Naive thymus-derived CD8-positive, alpha-beta T cell (primary cell): ENCODE data around the gene PHAF1. TPM values are rescaled to one million over a fixed set of nuclear protein-coding genes. Genes with fewer than 3 reads are reported as not detected.

Experiments used
- ATAC-seq, 2 donors: fragments of 150-1000 bp; cut with Tn5 transposase in 1 of 2; sonication (Bioruptor Pico), chemical (Tn5 transposase) in 1 of 2; 1 replicate in 1 of 2; 2 replicates in 1 of 2; pipeline ENCODE4 v1.10.0; 2021; ENCODE audit warnings: mild to moderate bottlenecking in 2 of 2, moderate library complexity in 2 of 2
- POLR2A ChIA-PET: fragments of 350-600 bp; sonication (Branson Sonifier 250); formaldehyde crosslinking; loops from one replicate; lab custom pipeline; 2021; ENCODE audit warnings: antibody characterized with exemption; lab: Charles Lee
- DNase-seq, 10 donors: peaks; one replicate each; pipeline versions ENCODE4 v3.0.0 to v3.0.0-alpha.2; 2020 to 2022
- H3K27ac Mint-ChIP-seq, 10 donors: one replicate each; pipeline ENCODE4 v1.8.0; 2020 to 2022; ENCODE audit warnings: mild to moderate bottlenecking in 10 of 10, mixed read lengths in 10 of 10, moderate library complexity in 4 of 10, inconsistent platforms in 1 of 10
- H3K27me3 Mint-ChIP-seq, 5 donors: one replicate each; pipeline ENCODE4 v1.8.0; 2021 to 2022; ENCODE audit warnings: mixed read lengths in 5 of 5
- H3K36me3 Mint-ChIP-seq, 3 donors: one replicate each; pipeline ENCODE4 v1.8.0; 2020 to 2022; ENCODE audit warnings: mixed read lengths in 3 of 3, mild to moderate bottlenecking in 2 of 3, inconsistent platforms in 1 of 3
- H3K4me1 Mint-ChIP-seq, 4 donors: one replicate each; pipeline ENCODE4 v1.8.0; 2021 to 2022; ENCODE audit warnings: mixed read lengths in 4 of 4
- H3K4me3 Mint-ChIP-seq, 10 donors: one replicate each; pipeline ENCODE4 v1.8.0; 2020 to 2022; ENCODE audit warnings: mild to moderate bottlenecking in 10 of 10, mixed read lengths in 10 of 10, moderate library complexity in 6 of 10, inconsistent platforms in 1 of 10
- H3K9me3 Mint-ChIP-seq, 9 donors: one replicate each; pipeline ENCODE4 v1.8.0; 2020 to 2022; ENCODE audit warnings: mixed read lengths in 9 of 9, mild to moderate bottlenecking in 3 of 9, inconsistent platforms in 1 of 9, moderate library complexity in 1 of 9
- polyA plus RNA-seq, 3 donors: library from polyadenylated mRNA; unstranded; fragments of 300-500 nt; fragmentation: Illumina TruSeq; gene quantifications; one replicate each; pipeline ENCODE4 v1.2.3, GENCODE V29; 2021
- total RNA-seq, 8 experiments: library from RNA in 2 of 8; stranded (reverse) in 2 of 8; gene quantifications; one replicate each; pipeline ENCODE4 v1.2.3 and lab custom pipeline; 2021 to 2026

Gene PHAF1
- total and polyA plus RNA-seq, 5 experiments from 2014 or later = 6.9 to 23.3 (median 10.9) TPM

DNA sequence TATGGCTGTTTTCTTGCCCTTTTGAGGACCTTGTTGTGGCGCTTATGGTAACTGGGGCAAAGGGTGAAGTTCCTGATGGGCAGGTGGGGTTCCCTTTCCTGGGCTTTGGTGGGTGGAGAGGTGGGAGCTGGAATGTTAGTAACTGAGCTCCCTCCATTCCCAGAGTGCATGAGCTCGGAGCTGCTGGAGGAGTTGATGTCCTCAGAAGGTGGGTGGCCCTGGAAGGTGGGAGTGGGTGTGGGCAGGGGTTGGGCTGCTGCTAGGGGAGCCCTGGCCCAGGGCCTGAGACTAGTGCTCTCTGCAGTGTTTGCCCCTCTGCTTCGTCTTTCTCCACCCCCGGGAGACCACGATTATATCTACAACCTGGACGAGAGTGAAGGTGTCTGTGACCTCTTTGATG lies 88.0 kb downstream of the PHAF1 start:
- POLR2A ChIA-PET = interaction anchor here (1.3 to 1.6 kb wide), 3 partner anchors 8 to 29 kb away, joined by 3 to 6 read pairs (median 5); partner anchors contain the start of gene TMEM208

More for the DNA sequence above, 88.0 kb downstream of the PHAF1 start:
- Mint-ChIP-seq H3K4me1 (peaks cover 16 to 49% (median 34%) of the 10 kb centered on the region in 4 donors), H3K36me3 (peaks cover 0 to 58% (median 8%) of the 10 kb centered on the region in 3 donors), H3K27me3 (no peaks in the 10 kb centered on the region), H3K27ac (peak overlapping the region in 4 of 10 donors; percentile 13 to 46 (median 29)), H3K9me3 (no peaks in the 10 kb centered on the region), H3K4me3 (no peak overlapping the region)
- no peak for ATAC-seq
- DNase-seq = no peak

Other genes starting within 250 kb of the PHAF1 start
- 10 to 100 TPM; 10.0 to 11.3 TPM for gene PDP2, start 229.4 kb upstream of the PHAF1 start, total RNA-seq
- 1 to 10 TPM; 1.2 to 1.8 (median 1.7) TPM for gene PDP2, start 229.4 kb upstream of the PHAF1 start, polyA plus RNA-seq
- gene CDH16, start 191.1 kb upstream of the PHAF1 start, total RNA-seq = not detected
- gene CDH16, start 191.1 kb upstream of the PHAF1 start, polyA plus RNA-seq = not detected
- gene RRAD, start 184.4 kb upstream of the PHAF1 start, total RNA-seq = under 1 TPM in 1 of 2 experiments, not detected in 1; 0.55 TPM
- gene RRAD, start 184.4 kb upstream of the PHAF1 start, polyA plus RNA-seq = not detected
- 10 to 100 TPM; 57.6 to 64.4 TPM for gene CIAO2B, start 175.5 kb upstream of the PHAF1 start, total RNA-seq
- 100 to 1,000 TPM in 1 of 3 donors, 10 to 100 TPM in 2; 86.1 to 110 (median 91.3) TPM for gene CIAO2B, start 175.5 kb upstream of the PHAF1 start, polyA plus RNA-seq
- gene CES2, start 174.4 kb upstream of the PHAF1 start, total RNA-seq = 10 to 100 TPM; 56.7 to 62.7 TPM
- 10 to 100 TPM; 21.1 to 31.2 (median 31.2) TPM for gene CES2, start 174.4 kb upstream of the PHAF1 start, polyA plus RNA-seq
- gene CES3, start 148.7 kb upstream of the PHAF1 start, total RNA-seq = under 1 TPM; 0.10 to 0.16 TPM
- gene CES3, start 148.7 kb upstream of the PHAF1 start, polyA plus RNA-seq = not detected
- gene CES4A, start 121.4 kb upstream of the PHAF1 start, total RNA-seq = 10 to 100 TPM; 10.0 to 13.7 TPM
- gene CES4A, start 121.4 kb upstream of the PHAF1 start, polyA plus RNA-seq = 1 to 10 TPM in 2 of 3 donors, under 1 TPM in 1; 0.83 to 2.4 (median 1.5) TPM
- gene CBFB, start 80.8 kb upstream of the PHAF1 start, total RNA-seq = 10 to 100 TPM; 91.4 to 95.0 TPM
- gene CBFB, start 80.8 kb upstream of the PHAF1 start, polyA plus RNA-seq = 10 to 100 TPM; 61.2 to 79.8 (median 73.5) TPM
- 1 to 10 TPM; 1.5 to 1.8 TPM for gene B3GNT9, start 41.1 kb downstream of the PHAF1 start, total RNA-seq
- gene B3GNT9, start 41.1 kb downstream of the PHAF1 start, polyA plus RNA-seq = 1 to 10 TPM in 1 of 3 donors, under 1 TPM in 2; 0.19 to 1.1 (median 0.28) TPM
- 10 to 100 TPM; 41.0 to 43.4 TPM for gene TRADD, start 50.0 kb downstream of the PHAF1 start, total RNA-seq
- gene TRADD, start 50.0 kb downstream of the PHAF1 start, polyA plus RNA-seq = 10 to 100 TPM; 44.9 to 49.1 (median 48.2) TPM
- gene FBXL8, start 50.0 kb downstream of the PHAF1 start, total RNA-seq = 10 to 100 TPM in 1 of 2 experiments, 1 to 10 TPM in 1; 9.0 to 10.9 TPM
- gene FBXL8, start 50.0 kb downstream of the PHAF1 start, polyA plus RNA-seq = 1 to 10 TPM; 1.8 to 2.8 (median 2.5) TPM
- gene HSF4, start 54.8 kb downstream of the PHAF1 start, total RNA-seq = 10 to 100 TPM in 1 of 2 experiments, 1 to 10 TPM in 1; 9.7 to 14.8 TPM
- not detected for gene HSF4, start 54.8 kb downstream of the PHAF1 start, polyA plus RNA-seq
- 1 to 10 TPM in 1 of 2 experiments, under 1 TPM in 1; 0.70 to 1.6 TPM for gene NOL3, start 60.6 kb downstream of the PHAF1 start, total RNA-seq
- gene NOL3, start 60.6 kb downstream of the PHAF1 start, polyA plus RNA-seq = not detected
- 1 to 10 TPM; 4.2 to 7.5 TPM for gene MATCAP1, start 74.0 kb downstream of the PHAF1 start, total RNA-seq
- under 1 TPM; 0.28 to 0.98 (median 0.75) TPM for gene MATCAP1, start 74.0 kb downstream of the PHAF1 start, polyA plus RNA-seq
- gene EXOC3L1, start 80.2 kb downstream of the PHAF1 start, total RNA-seq = not detected
- under 1 TPM; 0.20 to 0.32 (median 0.31) TPM for gene EXOC3L1, start 80.2 kb downstream of the PHAF1 start, polyA plus RNA-seq
- 10 to 100 TPM; 86.3 to 87.1 TPM for gene E2F4, start 82.2 kb downstream of the PHAF1 start, total RNA-seq
- gene E2F4, start 82.2 kb downstream of the PHAF1 start, polyA plus RNA-seq = 10 to 100 TPM; 40.7 to 67.8 (median 63.4) TPM
- gene ELMO3, start 89.2 kb downstream of the PHAF1 start, total RNA-seq = 1 to 10 TPM; 5.0 to 5.6 TPM
- not detected for gene ELMO3, start 89.2 kb downstream of the PHAF1 start, polyA plus RNA-seq
- 10 to 100 TPM; 40.0 to 40.2 TPM for gene TMEM208, start 117.2 kb downstream of the PHAF1 start, total RNA-seq
- 10 to 100 TPM; 65.3 to 88.4 (median 76.4) TPM for gene TMEM208, start 117.2 kb downstream of the PHAF1 start, polyA plus RNA-seq
- gene FHOD1, start 137.5 kb downstream of the PHAF1 start, total RNA-seq = 10 to 100 TPM; 34.5 to 47.3 TPM
- 1 to 10 TPM; 1.6 to 3.0 (median 2.3) TPM for gene FHOD1, start 137.5 kb downstream of the PHAF1 start, polyA plus RNA-seq
- 1 to 10 TPM; 1.6 to 2.7 TPM for gene SLC9A5, start 139.0 kb downstream of the PHAF1 start, total RNA-seq
- under 1 TPM; 0.04 to 0.20 (median 0.19) TPM for gene SLC9A5, start 139.0 kb downstream of the PHAF1 start, polyA plus RNA-seq
- 10 to 100 TPM; 39.1 to 41.0 TPM for gene PLEKHG4, start 169.6 kb downstream of the PHAF1 start, total RNA-seq
- gene PLEKHG4, start 169.6 kb downstream of the PHAF1 start, polyA plus RNA-seq = 10 to 100 TPM in 1 of 3 donors, 1 to 10 TPM in 2; 7.9 to 11.7 (median 8.3) TPM
- not detected for gene KCTD19, start 216.8 kb downstream of the PHAF1 start, total RNA-seq
- gene KCTD19, start 216.8 kb downstream of the PHAF1 start, polyA plus RNA-seq = under 1 TPM in 1 of 3 donors, not detected in 2; 0.03 TPM
- under 1 TPM in 1 of 2 experiments, not detected in 1; 0.49 TPM for gene LRRC36, start 216.9 kb downstream of the PHAF1 start, total RNA-seq
- not detected for gene LRRC36, start 216.9 kb downstream of the PHAF1 start, polyA plus RNA-seq